ENCODE data around the gene VAV2.

Gene VAV2

DNA sequence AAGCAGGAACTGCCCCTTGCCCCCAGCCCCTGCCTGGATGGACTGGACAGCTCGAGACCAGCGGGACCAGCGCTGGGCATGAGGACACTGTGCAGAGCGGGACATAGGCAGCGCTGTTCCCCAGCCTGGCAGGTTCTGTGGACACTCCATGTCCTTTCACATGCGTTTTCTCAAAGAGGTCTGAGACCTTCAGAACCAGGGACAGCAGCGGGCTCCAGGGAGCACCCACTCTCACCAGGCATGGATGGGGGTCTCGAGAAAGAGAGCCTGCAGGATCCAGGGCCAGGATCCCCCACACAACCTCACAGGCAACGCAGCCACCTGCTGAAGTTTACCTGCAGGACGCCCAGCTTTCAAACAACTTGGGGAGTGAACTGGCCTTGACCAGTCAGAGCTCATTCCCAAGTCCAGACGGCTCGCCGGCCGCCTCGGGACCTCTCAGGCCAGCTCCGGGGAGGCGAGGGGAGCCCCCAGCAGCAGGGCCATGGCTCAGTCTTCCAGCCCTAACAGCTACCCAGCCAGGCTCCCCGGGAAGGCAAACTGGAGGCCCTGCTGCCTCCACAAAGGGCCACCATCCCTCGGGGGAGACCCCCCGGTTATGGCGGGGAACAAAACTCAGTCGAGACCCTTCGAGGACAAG is 181.4 kb downstream of the VAV2 start:
- DNase-seq, result no peak

DNA sequence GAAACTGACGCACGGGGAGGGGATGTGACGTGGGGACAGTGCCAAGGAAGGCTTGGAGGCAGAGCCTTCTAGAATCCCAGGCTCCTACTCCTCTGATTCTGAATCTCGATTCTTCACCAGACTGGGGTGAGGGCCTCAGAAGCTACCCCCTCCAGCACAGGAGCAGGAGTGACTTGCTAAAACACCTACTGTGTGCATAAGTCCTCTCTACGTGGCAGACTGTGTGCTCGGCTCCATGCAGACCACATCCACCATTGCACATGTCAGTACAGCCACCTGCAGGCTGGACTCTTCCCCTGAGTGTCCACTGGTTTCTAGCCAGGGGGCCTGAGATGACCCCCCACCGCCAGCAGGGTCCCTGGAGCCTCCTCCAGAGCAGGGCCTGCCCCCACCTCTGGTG is 182.8 kb downstream of the VAV2 start:
- DNase-seq, result no peak

GRCh38 chr9:133807818-133808217 is 184.3 kb downstream of the VAV2 start:
- DNase-seq, result no peak

DNA sequence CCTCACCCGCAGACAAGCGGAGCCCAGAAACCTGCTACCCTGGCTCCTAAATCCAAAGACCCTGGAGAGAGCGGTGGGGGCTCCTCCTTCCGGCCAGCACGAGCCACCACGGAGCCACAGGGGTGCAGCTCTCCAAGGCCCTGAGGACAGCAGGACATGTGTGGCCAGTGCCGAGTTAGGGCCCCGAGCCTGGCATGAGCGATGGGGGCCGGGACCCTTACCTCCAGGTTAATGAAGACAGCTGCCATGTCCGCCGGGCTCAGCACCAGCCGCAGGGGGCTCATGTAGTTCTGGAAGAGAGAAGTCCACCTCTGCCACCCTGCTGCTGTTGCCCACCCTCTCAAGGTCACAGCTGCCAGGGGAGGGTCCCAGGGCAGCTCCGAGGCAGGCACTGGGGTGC is 185.1 kb downstream of the VAV2 start:
- DNase-seq, result no peak

DNA sequence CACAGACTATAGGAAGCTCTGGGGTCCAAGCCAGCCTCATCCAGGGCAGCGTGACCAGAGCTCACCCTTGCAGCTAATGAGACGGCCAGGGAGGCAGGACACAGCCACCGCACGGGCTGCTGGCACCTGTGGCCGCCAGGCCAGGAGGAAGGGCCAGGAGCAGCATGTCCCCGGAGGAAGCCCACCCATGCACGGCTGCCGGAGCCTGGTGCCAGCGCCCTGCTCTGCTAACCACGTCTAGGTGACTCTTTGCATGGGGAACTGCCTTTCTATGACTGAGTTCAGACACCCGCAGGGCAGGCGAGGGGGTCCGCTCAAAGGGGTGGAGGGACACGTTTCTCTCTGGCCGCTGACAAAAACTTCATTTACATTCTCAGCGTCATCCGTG is 185.5 kb downstream of the VAV2 start:
- DNase-seq, result no peak

DNA sequence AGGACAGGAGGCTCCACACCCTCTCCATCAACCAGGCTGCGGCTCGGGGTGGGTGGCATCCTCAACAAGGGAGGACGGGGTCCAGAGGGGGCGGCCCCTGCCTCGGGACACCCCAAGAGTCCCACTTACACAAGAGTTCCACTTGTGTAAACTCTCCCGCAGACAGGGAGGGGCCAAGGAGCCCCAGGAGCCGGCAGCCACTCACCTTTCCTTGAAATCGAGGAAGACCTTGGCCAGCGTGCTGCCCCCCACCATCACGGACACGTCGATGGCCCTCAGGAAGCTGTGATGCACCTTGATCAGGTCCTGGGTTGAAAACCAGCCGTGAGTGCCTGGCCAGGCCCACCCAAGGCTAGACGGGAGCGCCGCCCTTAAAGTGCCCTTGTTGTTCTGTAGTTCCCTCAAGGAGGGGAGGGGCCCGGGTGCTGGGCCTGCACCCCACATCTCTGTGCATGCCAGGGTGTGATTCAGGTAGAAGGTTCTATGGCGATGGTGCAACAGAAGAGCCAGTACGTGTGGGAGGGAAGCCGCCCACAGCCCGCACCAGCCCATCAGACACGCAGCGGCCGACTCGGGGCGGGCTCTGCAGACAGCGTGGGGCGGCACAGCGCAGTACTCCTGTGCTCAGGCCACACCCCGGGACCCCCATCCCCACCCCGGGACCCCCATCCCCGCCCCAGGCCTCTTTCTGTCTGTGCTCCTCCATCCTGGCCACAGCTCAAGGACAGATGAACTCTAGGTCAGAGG is 186.1 kb downstream of the VAV2 start:
- DNase-seq, result no peak

DNA sequence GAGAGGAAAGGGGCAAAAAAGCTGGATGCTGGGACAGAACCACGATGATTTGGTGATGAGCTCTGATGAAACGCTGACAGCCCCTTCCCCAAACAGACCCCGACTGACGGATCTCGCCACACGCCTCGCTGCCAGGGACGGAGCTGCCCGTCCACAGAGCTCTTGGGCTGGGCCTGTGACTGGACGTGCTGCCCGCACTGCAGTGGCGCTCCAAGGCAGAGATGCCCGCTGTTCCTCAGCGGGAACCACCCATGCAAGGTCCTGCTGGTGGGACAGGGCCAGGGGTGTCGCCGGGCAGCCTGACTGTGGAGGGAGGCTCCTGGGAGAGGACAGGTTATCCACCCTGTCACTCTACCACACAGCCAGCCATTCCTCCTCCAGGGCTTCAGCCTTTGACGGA is 187.9 kb downstream of the VAV2 start:
- no peak for DNase-seq

DNA sequence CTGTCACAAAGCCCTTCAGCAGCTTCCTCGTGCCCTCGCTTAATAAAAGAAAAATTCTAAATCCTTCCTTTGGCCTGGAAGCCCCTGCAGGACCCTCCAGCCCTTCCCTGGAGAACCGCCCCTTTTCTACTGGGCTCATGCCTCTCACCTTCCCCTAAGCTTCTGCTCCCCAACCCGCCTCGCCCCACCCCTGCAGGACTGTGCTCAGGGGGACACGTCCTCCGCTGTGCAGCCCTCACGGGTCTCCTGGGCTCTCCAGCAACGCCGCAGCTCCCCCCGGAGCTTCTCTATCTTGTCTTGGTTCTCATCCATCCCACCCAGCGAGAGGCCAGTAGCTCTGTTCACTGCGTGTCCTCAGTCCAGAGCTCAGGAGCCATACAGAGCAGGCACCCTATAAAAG is 188.4 kb downstream of the VAV2 start:
- DNase-seq, result no peak

- no peak for DNase-seq
Measured at GRCh38 chr9:133803028-133803585, 189.0 kb downstream of the VAV2 start.

- no peak for DNase-seq
Measured at GRCh38 chr9:133801739-133802138, 190.4 kb downstream of the VAV2 start.

- no peak for DNase-seq
Measured at GRCh38 chr9:133800266-133800665, 191.9 kb downstream of the VAV2 start.

DNA sequence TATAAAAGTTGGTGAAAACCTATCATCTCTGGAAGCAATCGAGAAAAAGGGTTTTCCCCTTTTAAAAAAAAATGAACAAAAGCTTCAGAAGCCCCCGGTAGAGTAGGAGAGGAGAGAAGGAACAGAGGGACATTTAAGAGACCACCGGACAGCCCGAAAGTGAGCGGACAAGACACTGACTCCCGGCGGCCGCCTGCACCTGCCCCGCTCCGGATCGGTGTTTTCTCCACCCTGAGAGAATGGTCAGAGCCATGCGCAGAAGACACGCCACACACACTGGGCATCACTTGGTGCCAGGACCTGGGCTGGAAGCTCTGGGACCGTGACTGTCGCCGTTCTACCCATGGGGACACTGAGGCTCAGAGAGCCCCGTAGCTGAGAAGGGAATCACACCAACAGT is 192.4 kb downstream of the VAV2 start:
- no peak for DNase-seq

DNA sequence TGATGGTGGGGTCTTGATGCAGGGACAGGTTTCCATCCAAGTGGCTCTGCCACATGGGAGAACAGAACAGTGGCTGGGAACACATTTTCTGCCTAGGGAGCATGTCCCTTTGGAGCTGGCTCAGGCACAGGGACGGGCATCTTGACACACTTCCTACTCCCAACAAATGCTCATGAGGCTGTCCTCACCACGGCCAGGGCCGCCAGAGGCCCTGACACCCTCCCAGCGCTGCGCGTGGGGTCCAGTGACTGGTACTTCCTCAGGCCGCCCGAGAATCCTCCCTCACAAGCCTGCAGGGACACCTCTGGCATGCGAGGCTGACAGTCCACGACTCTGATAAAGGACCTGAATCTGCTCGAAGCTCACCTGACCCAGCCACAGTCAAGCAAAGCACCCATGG is 193.0 kb downstream of the VAV2 start:
- no peak for DNase-seq

GRCh38 chr9:133798160-133798559 is 194.0 kb downstream of the VAV2 start:
- no peak for DNase-seq

DNA sequence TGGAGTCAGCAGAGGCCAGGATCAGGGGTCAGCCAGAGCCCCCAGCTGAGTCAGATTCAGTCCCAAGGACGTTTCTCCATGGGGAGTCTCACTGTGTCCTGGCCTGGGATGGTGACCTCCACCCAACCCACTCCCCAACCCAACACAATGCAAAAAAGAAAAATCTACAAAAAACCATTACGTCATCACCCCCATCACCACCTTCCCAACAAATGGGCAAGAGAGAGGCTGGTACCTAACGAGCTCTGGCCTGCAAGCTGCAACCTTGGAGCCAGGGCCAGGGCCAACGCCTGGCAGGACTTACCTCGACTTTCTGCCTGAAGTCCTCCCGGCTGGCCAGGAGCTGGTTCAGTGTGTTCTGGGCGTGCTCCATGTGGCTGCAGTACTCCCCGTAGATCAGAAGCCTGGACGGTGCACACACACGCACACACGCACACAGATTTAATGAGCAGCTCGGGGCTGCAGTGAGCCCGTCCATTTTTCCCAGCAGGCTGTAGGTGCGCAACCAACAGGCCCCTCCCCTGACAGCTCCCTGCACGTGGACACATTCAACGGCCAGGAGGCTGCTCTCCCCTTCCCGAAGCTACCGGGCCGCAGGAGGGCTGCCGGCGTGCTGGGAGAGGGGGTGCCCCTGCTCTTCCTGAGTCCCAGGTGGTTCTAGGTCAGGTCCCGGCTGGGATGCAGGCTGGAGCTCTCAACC is 194.6 kb downstream of the VAV2 start:
- no peak for DNase-seq

- DNase-seq, result no peak
Measured at GRCh38 chr9:133796562-133796961, 195.6 kb downstream of the VAV2 start.

DNA sequence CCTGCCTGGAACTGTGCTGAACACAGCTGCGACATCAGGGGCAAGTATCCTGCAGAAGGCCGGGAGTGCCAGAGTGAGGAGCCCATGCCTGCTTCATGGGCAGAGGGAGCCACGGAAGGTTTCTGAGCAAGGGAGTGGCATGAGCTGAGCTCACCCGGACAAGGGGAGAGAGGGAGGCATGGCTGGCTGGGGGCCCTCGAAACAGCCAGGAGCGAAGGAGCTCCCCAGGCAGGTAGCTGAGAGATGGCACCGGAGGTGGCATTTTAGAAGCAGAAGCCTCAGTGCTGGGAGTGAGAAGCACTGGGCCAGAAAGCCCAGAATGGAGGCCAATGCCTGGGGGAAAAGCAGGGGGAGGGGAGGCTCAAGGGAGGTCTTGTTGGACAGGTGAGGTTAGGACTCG is 197.1 kb downstream of the VAV2 start:
- DNase-seq, result no peak

- DNase-seq, result no peak
Measured at GRCh38 chr9:133794016-133794760, 197.9 kb downstream of the VAV2 start.

- no peak for DNase-seq
Measured at GRCh38 chr9:133793471-133793870, 198.7 kb downstream of the VAV2 start.

DNA sequence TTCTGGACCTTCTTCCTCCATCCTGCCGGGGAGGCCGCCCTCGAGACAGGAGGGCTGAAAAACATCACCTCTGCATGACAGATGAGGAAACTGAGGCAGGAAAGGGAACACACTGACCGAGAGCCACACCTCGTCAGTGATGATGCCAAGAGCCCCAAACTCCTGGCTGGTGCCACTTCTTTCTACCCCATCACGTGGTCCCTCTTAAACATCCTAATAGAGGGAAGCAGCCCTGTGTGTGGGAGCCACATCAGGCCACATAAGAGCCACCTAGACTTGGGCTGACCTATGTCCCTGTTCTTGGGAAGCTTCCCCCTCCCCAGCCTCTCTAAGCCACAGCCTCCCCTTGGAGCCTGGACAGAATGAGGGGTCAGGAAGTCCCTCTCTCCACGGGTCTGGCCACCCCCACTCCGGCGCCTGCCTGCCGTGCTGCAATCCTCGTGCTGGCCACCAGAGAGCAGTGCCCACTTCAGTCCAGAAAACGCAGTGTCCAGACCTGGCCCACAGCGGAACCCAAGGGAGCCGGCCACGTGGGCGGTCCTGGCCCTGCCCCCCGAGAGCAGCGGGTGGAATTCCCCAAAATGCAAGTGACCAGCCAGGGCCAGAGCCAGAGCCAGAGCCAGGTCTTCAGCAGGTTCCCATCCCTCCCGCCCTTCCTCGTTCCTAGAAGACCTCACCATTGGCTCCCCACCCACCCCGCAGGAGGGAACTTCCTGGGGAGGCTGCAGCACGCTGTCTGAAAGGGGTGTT is 199.2 kb downstream of the VAV2 start:
- peak; percentile 28 for DNase-seq

DNA sequence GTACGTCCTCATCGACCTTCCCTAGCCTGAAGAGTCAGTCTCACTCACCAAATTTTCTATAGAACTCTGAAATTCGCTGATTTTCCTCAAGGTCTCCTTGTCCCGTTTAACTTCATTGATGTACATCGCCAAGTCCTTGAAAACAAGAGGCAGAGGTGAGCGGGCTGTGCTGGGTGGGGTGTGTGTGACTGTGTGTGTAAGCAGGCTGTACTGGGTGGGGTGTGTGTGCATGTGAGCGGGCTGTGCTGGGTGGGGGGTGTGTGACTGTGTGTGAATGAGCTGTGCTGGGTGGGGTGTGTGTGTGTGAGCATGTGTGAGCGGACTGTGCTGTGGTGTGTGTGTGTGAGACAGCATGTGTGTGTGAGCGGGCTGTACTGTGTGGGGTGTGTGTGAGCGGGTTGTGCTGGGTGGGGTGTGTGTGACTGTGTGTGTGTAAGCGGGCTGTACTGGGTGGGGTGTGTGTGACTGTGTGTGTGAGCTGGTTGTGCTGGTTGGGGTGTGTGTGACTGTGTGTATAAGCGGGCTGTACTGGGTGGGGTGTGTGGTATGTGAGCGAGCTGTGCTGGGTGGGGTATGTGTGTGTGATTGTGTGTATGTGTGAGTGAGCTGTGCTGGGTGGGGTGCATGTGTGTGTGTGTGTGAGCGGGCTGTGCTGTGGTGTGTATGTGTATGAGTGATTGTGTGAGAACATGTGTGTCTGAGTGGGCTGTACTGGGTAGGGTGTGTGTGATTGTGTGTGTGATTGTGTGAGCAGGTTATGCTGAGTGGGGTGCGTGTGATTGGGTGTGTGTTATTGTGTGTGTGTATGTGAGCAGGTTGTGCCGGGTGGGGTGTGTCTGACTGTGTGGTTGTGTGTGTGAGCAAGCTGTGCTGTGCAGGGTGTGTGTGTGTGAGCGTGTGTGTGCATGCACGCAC is 200.1 kb downstream of the VAV2 start:
- DNase-seq, result no peak

All from stimulated activated CD4-positive, alpha-beta T cell treated with anti-CD3 and anti-CD28 coated beads, Interleukin-1b, Interleukin-23, amount 100 ng/mL, for 48 hours (primary cell).